NCI-H2107 treated with DMSO at 0.1 percent for 48 hours (cell line): ENCODE measurements around the gene CARNS1.

Experiments
- DNase-seq: peaks from one replicate; lab custom pipeline; 2025; ENCODE audit not compliant: unreplicated experiment; lab: John Stamatoyannopoulos, UW

CARNS1 gene, protein sequence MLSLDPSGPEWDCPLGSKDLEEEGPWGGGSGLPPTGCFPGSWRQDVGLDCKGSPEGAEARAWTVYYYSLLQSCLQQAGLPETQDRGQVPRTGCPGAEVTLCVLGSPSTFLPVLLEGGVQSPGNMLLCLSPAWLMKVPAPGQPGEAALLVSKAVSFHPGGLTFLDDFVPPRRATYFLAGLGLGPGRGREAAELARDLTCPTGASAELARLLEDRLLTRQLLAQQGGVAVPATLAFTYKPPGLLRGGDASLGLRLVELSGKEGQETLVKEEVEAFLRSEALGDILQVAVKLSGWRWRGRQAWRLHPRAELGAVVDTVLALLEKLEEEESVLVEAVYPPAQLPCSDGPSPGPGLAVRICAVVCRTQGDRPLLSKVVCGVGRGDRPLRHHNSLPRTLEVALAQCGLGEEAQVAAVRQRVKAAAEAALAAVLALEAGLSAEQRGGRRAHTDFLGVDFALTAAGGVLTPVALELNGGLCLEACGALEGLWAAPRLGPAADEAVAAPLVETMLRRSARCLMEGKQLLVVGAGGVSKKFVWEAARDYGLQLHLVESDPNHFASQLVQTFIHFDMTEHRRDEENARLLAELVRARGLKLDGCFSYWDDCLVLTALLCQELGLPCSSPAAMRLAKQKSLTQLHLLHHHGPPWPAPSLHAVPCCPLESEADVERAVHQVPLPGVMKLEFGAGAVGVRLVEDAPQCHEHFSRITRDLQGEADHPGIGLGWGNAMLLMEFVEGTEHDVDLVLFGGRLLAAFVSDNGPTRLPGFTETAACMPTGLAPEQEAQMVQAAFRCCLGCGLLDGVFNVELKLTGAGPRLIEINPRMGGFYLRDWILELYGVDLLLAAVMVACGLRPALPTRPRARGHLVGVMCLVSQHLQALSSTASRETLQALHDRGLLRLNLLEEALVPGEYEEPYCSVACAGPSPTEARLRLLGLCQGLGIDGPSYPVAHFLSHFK

DNA sequence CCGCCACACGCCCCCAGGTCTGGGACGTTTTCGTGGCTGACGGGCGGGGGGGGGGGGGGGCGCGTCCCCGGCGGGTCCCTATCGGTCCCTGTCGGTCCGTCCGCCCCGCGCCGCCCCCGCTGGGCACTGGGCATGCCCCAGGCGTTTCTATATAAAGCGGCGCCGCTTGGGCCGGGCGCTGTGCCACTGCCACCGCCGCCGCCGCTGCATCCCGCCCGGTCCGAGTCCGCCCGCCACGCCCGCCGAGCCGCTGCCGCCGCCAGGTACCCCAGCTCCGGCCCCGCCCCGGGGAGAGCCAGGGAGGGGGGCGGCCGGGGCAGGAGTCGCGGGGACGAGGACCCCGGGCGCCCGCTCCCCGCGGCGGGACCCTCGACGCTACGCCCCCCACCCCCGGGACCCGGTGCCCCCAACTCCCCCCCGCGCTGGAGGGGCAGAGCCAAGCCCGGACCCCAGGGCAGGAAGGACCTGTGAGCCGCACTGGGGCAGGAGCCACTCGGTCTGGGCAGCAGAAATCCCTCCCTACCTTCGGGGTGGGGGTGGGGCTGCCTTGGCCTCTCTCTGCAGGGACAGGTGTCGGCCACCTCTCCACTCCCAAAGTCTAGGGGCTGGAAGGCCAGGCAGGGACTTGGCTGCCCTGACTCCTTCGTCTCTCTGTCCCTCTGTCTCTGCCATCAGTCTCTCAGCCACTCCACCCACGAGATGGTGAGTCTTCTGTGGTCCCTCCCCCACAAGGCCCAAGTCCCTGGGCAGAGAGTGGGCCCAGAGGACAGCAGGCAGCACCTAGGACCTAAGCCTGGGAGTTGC, at the start of gene CARNS1:
CARNS1 (plus strand) TSS at position 178 of the 804 bp plus-strand sequence; CDS start at position 700, 522 bp downstream.
- DNase-seq: no peak

DNA sequence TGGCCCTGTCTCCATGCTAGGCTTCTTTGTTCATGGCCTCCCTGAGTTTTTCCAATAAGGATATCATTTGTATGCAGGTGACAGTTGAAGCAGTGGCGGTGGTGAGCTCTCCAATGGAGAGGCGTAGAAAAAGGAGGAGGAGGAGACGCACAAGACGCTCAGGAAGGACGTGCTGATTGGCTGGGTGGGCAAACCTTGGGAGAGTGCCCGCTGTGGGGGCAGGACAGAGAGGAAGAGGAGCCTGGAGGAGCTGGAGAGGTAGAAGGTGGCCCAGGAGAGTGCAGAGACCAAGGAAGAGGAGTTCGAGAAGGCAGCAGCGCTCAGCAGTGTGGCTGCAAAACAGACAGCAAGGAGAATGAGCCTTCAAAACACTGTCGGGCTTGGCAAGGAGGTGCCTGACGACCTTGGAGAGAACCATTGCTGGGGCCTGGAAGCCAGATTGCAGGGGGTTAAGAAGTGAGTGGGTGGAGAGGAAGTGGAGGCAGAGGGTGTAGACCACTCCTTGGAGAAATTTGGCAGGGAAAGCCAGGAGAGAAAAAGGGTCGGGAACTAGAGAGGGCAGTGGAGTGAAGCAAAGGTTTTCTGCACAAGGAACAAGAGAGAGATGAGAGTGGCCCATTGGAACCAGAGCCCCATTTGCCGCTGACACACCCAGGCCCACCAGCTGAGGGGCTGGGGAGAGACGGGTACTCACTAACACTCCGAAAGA, 49.6 kb upstream of the CARNS1 start:
- no peak for DNase-seq

DNA sequence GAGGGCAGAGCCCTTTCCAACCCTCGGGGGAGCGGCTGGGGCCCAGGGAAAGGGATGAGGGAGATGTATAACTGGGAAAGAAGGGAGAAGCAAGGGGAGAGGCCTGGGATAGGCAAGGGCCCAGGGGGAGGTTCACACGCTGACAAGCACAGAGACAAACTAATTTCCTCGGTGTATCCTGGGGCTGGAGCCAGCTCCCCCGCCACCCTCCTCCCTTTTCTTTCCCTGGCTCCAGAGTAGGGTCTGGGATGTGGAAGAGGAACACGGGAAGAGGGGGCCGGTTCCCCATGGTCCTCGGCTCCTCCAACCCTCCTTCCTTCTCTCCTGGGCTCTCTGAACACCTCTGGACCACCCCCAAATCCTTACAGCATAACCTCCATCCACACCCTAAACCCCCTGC, 48.9 kb upstream of the CARNS1 start:
- DNase-seq: no peak

DNA sequence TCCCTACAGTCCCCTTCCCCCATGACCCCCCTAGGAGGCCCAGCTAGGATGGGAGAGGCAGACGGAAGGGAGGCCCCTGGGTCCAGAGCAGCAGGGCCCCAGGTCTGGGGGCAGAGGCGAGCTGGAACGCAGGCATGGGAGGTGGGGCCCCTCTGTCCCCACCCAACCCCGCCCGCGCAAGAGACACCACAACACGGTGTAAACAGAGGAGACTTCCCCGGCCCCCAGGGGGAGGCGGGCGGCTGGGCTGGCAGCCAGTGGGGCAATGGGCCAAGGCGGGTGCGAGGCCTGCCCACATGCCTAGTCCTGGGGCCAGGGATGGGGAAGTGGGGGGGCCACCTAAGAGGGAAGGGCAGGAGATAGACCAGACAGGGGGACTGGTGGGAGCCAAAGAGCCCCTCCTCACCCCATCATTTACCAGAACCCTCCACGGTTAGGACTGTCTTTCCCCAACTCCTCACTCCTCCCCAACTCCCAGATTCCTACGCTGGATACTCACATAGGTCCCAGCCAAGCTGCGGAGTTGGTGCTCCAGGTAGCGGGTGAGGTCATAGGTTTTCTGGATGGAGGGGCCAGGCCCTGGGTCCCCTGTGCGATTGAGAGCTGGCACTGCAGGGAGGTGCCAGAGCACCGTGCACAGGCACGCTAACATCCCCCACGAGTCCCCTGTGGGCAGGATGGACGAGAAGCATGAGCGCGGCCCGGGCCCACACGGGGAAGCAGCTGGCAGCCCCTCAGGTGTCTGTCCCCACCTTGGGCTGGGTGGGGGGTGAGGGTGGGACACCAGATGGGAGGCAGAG, 48.3 kb upstream of the CARNS1 start:
- no peak for DNase-seq

DNA sequence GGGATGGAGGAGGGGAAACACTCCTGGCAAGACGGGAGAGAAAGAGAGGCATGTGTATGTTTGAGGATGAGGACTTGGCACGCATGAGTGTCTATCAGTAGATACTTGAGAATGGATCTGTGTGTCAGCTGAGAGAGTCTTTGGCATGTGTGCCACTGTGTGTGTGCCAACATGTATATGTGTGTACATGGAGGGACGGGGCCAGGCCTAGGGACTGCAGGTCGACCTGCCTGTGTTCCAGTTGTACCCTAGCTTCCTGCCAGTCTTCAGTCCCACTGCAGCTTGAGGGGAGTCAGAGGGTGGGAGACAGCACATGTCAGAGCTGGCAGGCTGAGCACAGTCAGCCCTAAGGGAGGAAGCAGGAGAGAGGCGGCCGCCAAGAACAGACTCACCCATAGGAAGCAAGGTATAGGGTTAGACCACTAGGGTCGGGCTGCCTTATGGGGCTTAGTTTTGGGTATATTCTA, 47.7 kb upstream of the CARNS1 start:
- DNase-seq: no peak

DNA sequence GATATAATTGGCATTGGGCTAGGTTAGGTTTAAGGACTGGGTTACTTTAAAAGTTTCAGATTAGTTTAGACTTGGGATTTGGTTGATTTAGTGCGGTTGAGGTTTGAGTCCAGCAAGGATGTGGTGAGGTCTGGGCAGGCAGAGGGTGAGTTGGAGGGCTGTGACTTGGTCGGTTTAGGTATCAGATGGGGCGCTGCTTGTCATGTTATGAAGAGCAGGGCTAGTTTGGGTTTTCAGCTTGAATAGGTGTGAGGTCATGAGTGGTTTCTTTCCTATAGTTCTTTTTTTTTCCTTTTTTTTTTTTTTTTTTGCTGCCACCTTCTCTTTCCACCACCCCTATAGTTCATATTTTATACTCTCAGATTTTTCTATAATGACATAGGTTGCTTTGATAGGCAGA, 46.9 kb upstream of the CARNS1 start:
- no peak for DNase-seq

DNA sequence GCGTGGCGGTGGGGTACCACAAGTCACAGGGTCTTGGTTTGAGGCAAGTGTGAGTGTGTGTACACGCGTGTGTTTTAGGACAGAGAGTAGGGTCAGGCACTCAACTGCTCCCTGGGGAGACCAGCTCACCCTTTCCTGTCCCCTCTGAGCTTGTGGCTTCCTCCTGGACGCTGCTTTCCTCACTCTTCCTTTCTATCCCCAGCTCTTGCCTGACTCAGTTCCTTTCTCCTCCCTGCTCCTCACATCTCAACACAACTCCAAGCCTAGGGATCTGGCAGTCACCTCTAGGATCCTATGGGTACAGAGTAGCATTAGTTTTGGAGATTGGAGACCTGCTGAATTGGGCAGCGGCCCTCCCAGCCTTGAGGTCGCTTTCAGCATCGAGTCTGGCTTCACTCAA, 46.2 kb upstream of the CARNS1 start:
- DNase-seq: no peak

DNA sequence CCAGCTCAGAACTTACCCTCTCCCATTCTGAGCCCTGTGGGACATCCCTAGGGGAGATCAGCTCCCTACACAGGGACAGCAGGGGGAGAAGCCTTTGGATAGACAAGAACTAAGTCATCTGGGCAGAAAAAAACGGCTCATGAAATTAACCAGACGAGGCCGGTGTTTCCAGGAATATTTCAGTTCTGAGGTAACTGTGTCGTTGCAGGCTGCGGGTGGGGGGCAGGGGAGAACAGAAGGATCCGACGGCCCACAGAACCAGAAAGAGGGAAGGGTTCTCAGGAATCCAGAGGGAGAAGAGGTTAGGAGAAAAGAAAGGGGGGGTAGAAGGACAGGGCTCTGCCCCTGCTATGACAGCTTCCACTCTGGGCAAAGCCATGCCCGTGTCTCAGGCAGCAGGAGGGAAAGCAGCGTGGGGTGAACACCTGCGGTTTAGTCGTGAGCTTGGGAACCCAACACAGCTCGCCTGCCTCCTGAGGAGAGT, 45.6 kb upstream of the CARNS1 start:
- no peak for DNase-seq

DNA sequence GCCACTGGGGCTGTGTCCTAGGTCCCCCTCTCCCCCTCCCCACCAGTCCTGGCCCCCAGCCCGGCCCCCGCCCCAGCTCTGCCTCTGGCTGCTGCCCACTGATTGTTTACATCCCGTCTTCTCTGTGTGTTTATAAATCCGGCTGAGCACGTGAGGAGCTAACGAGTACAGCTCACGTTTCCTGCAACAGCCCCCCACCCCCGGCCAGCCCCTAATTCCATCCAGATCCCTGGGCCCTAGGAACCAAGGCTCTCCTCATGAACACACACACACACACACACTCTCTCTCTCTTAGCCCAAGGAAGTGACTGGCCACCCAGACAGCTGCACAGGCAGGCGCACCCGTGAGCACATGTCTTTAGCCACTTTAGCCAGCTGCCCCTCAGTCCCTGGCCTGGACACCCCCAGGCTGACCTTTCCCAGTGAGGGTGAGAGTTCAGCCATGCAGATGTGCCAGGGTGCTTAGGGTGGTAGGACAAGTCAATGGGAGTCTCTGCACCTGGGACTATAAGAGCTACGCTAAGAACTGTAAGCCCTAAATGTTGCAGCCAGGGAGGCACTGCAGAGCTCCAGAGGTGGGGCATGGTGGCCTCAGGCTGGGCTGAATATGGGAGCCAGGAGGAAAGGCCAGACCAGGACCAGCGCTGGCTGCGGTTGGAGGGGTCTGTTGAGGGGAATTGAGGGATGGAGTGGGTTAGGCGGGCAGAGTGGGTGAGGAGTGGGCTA, 45.0 kb upstream of the CARNS1 start:
- DNase-seq: no peak

DNA sequence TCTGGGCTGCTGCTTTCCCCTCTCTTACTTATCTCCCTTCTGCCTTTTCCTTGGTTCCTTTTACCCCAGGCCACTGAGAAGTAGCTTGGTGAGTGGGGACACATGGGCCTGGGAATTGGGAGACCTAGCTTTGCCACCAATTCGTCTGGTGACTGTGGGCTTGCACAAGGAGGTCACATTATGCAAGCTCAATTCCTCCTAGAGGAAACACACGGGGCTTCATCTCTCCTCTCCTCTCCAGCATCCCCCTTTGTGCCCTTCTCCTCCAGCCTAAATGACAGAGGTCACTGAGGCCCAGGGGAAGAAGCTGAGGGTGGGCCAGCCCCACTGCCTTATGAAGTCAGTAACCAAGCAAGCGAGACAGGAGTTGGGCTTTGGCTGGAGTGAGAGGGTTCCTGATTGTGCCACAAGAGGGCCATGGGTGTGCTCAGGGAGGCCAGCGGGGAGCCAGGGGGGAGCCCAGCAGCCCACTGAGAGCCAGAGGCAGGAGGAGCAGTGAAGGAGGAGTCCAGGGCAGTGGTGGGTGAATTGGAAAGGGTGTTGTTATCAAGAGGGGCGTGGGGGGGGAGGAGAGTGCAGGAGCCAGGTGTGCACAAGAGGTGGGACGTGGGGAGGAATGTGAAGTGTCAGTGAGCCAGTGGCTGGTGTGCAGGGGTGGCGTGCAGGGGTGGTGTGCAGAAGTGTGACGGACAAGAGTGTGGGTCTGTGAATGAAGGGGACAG, 44.1 kb upstream of the CARNS1 start:
- DNase-seq: no peak

DNA sequence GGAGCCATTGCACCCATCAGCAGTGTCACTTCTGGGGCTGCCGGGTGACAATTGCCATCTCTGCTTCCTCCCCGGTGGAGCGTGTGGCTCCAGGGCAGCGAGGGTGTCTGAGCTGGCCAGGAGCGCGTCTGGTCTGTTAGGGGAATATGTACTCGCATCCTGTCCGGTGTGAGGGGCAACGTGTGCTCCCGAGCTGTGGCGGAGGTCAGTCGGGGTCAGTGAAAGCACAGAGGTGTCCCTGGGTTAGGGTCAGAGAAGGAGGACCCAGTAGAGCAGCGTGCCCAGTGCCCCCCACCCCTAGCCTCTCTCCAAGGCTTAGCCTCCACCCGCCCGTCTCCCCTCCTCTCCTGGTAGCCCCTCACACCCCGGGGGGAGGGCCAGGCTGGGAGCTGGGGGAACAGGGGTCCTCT, 43.6 kb upstream of the CARNS1 start:
- DNase-seq: no peak

DNA sequence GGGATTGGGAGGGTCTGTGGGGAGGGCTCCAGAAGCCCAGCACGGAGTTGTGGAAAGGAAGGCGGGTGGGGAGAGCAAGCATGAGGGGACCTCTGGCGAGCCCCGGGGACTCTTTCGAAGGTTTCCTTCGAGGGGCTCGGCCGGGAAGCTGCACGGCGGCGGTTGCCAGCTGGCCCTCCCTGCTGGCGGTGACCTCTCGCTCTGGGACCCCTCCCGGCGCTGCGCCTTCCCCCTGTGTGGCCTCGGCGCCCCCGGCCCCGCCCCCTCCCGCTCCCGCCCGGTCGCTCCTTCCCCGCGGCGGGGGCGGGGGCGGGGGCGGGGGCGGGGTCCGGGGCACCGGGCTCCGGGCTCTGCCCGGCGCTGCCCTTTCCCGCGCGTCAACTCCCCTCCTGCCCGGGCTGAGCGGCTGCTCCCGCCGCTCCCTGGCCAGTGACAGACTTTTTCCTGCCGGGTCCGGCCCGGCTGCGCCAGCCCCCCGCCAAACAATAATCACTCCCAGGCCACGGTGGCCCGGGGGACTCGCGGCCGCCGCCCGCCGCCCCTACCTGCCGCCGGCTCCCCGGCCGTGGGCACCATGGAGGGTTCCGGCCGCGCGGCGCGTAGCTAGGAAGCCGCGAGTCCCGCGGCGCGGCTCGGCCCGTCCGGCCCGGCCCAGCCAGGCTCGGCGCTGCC, 43.0 kb upstream of the CARNS1 start:
- DNase-seq: no peak

DNA sequence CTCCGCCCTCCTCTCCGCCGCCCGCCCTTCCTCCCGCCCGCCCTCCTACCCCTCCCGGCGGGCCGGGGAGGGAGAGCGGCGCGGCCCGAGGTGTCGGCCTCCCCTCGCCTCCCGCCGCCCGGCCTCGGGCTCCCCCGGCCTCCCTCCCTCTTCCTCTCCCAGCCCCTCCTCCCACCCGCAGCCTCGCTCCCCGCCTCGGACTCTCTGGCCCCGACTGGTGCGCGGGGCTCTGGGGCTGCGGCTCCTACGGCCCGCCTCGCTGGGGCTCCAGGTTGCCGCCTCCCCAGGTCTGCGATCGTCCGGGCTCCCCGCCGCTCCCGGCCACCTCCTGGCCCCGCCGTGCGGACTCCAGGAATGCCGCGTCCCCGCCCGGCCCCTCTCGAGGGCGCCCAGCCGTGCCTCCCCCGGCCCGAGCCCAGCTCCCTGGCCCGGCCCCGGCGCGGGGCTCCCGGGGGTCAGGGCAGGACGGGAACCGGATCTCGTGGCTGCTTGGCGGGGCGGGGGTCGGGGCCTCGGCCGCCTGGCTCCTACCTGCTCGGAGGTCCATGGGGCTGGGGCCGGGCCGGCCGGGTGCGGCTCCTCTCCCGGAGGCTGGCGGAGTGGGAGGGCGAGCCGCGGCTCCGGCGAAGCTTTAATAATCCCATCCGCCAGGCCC, 42.4 kb upstream of the CARNS1 start, which contains the start of gene CLCF1:
CLCF1 (minus strand) TSS at position 606 of the 655 bp plus-strand sequence; CDS start at position 547, 59 bp downstream.
- DNase-seq: no peak

DNA sequence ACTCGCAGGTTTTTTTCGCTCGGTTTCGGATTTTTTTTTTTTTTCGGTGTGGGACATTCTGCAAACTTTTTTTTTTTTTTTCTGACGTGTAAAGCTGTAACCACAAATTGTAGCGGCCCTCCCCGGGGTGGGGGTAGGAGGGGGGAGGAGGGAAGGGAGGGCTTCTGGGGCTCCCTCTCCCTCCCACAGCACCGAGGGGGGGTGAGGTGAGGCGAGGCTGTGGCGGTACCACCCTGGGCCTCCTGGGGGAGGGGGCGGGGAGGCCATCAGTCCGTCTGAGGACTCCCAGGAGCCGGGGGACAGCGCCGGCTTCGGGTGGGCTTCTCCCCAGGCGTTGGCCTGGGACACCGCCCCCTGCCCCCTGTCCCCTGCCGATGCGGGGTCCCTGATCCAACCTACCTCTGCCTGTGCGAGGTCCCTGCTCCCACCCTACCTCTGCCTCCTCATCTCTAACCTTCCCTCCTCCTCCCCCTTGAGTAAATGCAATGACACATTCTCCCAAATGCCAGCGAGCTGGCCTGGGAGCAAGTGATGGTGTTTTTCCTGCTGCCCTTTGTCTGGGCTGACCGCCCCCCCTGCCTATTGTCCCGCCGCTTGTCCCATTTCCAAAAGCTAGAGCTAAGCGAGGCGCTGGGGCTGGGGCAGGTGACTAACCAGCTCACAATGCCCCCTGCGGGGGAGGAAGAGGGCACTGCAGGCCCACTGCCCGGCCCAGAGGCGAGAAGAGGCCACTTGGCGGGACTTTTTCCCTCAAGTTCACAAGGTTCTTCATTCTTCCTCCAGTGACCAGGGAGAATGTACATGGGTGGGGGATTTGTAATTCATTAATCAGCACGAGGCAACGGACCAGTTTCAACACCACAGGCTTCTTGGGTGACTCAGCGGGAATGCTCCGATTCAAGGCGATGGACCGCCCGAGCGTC, 41.6 kb upstream of the CARNS1 start:
- no peak for DNase-seq

DNA sequence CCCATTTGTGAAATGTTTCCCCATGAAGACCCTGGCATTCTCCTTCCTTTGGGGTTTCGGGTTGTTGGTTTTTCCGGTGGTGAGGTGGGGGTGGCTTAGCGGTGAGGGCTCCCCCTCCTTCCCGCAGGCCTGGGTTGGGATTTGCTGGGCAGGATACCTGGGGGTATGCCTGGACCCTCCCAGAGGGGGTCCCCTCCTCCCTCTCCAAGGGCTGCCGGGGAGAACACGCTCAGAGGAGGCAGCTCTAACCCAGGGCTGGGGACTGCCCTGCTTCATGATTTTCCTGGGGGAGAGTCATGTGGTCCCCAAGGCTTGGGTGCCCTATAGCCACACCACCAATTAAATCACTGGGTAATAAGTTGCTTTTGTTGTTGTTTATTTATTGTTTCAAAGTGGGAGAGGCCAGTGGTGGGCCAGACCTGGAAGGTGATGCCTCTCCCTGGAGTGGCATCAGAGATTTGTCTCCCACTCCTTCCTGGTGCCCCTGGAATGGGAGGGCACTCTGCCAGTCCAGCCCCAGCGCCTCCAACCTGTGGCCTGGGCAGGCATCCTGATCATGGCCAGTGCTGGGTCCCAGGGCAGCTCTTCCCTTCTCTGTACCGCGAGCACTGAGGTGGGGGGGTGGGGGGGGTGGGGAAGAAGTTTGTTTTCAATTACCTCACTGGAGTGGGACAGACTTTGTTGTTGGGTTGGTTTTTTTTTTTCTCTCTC, 40.8 kb upstream of the CARNS1 start:
- no peak for DNase-seq
